HepG2 (cell line): ENCODE data around the gene KCNH6. TPM values are rescaled to one million over a fixed set of nuclear protein-coding genes. Genes with fewer than 3 reads are reported as not detected.

Experiments
- ATAC-seq: fragments of 200-7000 bp; cut with Tn5 transposase; 3 replicates; pipeline ENCODE4 v1.9.1; 2020; ENCODE audit warnings: mild to moderate bottlenecking, moderate library complexity
- BruUV-seq: library from RNA; stranded (reverse); fragments of 400-500 nt; replicated peaks from 2 replicates; lab custom pipeline; 2021; lab: Mats Ljungman, UMichigan
- CTCF ChIA-PET: fragments of 300-600 bp; formaldehyde crosslinking; extraction: SDS; loops from one replicate; lab custom pipeline; 2021; ENCODE audit warnings: low total read pairs, inconsistent platforms, low intra/inter-chr PET ratio; lab: Yijun Ruan, JAX
- POLR2A ChIA-PET: fragments of 350-600 bp; sonication (Branson Sonifier 250); formaldehyde crosslinking; loops from one replicate; lab custom pipeline; 2020; ENCODE audit warnings: antibody characterized with exemption, inconsistent platforms; lab: Yijun Ruan, JAX
- DNase-seq: peaks from one replicate; pipeline ENCODE4 v3.0.0-alpha.2; 2015; ENCODE audit warnings: low spot score
- FAIRE-seq: peaks from 3 replicates; lab custom pipeline; 2011; peaks lifted over from hg19 to GRCh38; lab: Jason Lieb, UNC
- H2AFZ ChIP-seq: one replicate; pipeline ENCODE4 v1.6.1; 2011; ENCODE audit warnings: low read length, inconsistent platforms
- H3K27ac ChIP-seq: fragments of 300-600 bp; 3 replicates; pipeline ENCODE4 v1.8.0; 2011; ENCODE audit warnings: mixed run types, mild to moderate bottlenecking, mixed read lengths, low read length, inconsistent platforms; ENCODE audit not compliant: insufficient read depth; ENCODE audit errors: extremely low read length
- H3K27me3 ChIP-seq, 2 experiments: fragments of 200-600 bp in 1 of 2; 2 replicates in 1 of 2; 3 replicates in 1 of 2; pipeline versions ENCODE4 v1.6.0 to v1.8.0; 2011; ENCODE audit warnings: low read length in 2 of 2, mild to moderate bottlenecking in 2 of 2, moderate library complexity in 2 of 2, inconsistent platforms in 1 of 2; ENCODE audit not compliant: insufficient read depth in 2 of 2, control insufficient read depth in 1 of 2
- H3K36me3 ChIP-seq, 2 experiments: fragments of 200-600 bp in 1 of 2; replicated peaks in 1 of 2; 2 replicates in 1 of 2; 3 replicates in 1 of 2; pipeline versions ENCODE4 v1.5.1 to v1.8.0; 2011; ENCODE audit warnings: low read length in 2 of 2, inconsistent platforms in 1 of 2; ENCODE audit not compliant: insufficient read depth in 2 of 2, control insufficient read depth in 1 of 2
- H3K4me1 ChIP-seq: 2 replicates; pipeline ENCODE4 v1.5.1; 2012; ENCODE audit warnings: low read length, inconsistent platforms; ENCODE audit not compliant: insufficient read depth
- H3K4me2 ChIP-seq: 2 replicates; pipeline ENCODE4 v1.6.0; 2011; ENCODE audit warnings: low read depth, low read length, inconsistent platforms
- H3K4me3 ChIP-seq, 3 experiments: fragments of 200-600 bp in 1 of 3; sonication (generic), shearing (Covaris generic) in 1 of 3; replicated peaks in 1 of 3; 2 replicates each; pipeline ENCODE4 v1.5.1; 2011 to 2016; ENCODE audit warnings: low read length in 3 of 3, inconsistent platforms in 2 of 3, low read depth in 2 of 3, mild to moderate bottlenecking in 2 of 3, control low read depth in 1 of 3, mixed read lengths in 1 of 3; ENCODE audit not compliant: insufficient read depth in 1 of 3
- H3K79me2 ChIP-seq: one replicate; pipeline ENCODE4 v1.6.1; 2011; ENCODE audit warnings: low read length, inconsistent platforms; ENCODE audit not compliant: insufficient read depth
- H3K9ac ChIP-seq: 2 replicates; pipeline ENCODE4 v1.6.0; 2011; ENCODE audit warnings: mild to moderate bottlenecking, low read depth, low read length, inconsistent platforms; ENCODE audit not compliant: insufficient read depth
- H3K9me3 ChIP-seq: 2 replicates; pipeline ENCODE4 v1.5.1; 2012; ENCODE audit warnings: mild to moderate bottlenecking, low read length
- H4K20me1 ChIP-seq: 2 replicates; pipeline ENCODE4 v1.6.0; 2011; ENCODE audit warnings: inconsistent platforms, mild to moderate bottlenecking, low read length, moderate library complexity; ENCODE audit not compliant: insufficient read depth
- CBX5 ChIP-seq: sonication (generic); formaldehyde crosslinking; IDR thresholded peaks from 2 replicates; pipeline ENCODE4 v1.4.0; 2020; ENCODE audit warnings: missing genetic modification reagents, borderline replicate concordance
- HOXA3 ChIP-seq: sonication (generic); formaldehyde crosslinking; IDR thresholded peaks from 2 replicates; pipeline ENCODE4 v1.5.0; 2020; ENCODE audit warnings: missing genetic modification reagents
- PHB2 ChIP-seq: fragments of 450-650 bp; IDR thresholded peaks from 2 replicates; pipeline ENCODE4 v1.6.1; 2018; ENCODE audit not compliant: partially characterized antibody
- RFX5 ChIP-seq: IDR thresholded peaks from 2 replicates; pipeline ENCODE4 v1.6.1; 2011; ENCODE audit warnings: low read depth, low read length, improper control_type of control experiment
- ZNF296 ChIP-seq: sonication (generic); formaldehyde crosslinking; conservative IDR thresholded peaks from 2 replicates; pipeline ENCODE4 v1.5.0; 2020; ENCODE audit warnings: mild to moderate bottlenecking, missing genetic modification reagents
- ZNF773 ChIP-seq: sonication (generic); formaldehyde crosslinking; IDR thresholded peaks from 2 replicates; pipeline ENCODE4 v1.4.0; 2020; ENCODE audit warnings: missing genetic modification reagents, borderline replicate concordance
- ZNF781 ChIP-seq: sonication (generic); formaldehyde crosslinking; IDR thresholded peaks from 2 replicates; pipeline ENCODE4 v1.5.1; 2020; ENCODE audit warnings: borderline replicate concordance, mild to moderate bottlenecking, missing genetic modification reagents; ENCODE audit errors: not compliant biosample characterization
- ZNF790 ChIP-seq: sonication (generic); formaldehyde crosslinking; IDR thresholded peaks from 2 replicates; pipeline ENCODE4 v1.8.0; 2022; ENCODE audit warnings: missing genetic modification reagents, mild to moderate bottlenecking, borderline replicate concordance
- WGBS: methylation state at CpG from one replicate; pipeline ENCODE4 v1.1.6; 2017; ENCODE audit warnings: low lambda C conversion rate; 5-methylcytosine and 5-hydroxymethylcytosine counted together
- in situ Hi-C: cut with HindIII; loops from 2 replicates; pipeline ENCODE4 v1.10.0; 2017; ENCODE audit warnings: low pct_unique_long_range_greater_than_20kb; ENCODE audit not compliant: extremely low pct_ligation_motif_present
- intact Hi-C: fragments of 100-400 bp; cut with micrococcal nuclease; formaldehyde crosslinking; loops from one replicate; pipeline ENCODE4 v1.10.0; 2022; ENCODE audit not compliant: unreplicated experiment
- polyA plus RNA-seq, 8 experiments: library from polyadenylated mRNA; depleted of rRNA in 3 of 8; stranded (reverse) in 7 of 8; unstranded in 1 of 8; fragments of >200 nt; fragmentation: Illumina TruSeq in 4 of 8; extraction: Trizol in 4 of 8; gene quantifications; 2 replicates each; pipeline versions ENCODE4 v1.2.1 to v1.2.3, GENCODE V29; 2011 to 2016; ENCODE audit warnings: low read depth in 4 of 8, missing spikeins in 1 of 8, mixed read lengths in 1 of 8; ENCODE audit not compliant: insufficient read depth in 1 of 8
- total RNA-seq, 5 experiments: library from RNA; depleted of rRNA; stranded (reverse); fragments of >200 nt; fragmentation: Illumina TruSeq; extraction: Trizol; gene quantifications; 2 replicates each; pipeline ENCODE4 v1.2.3, GENCODE V29; 2016; ENCODE audit warnings: low read depth in 1 of 5

Gene KCNH6
- total and polyA plus RNA-seq, 2 of the 13 experiments (the other 11 are each of a cell fraction or from before 2014, with no cell fraction given): 0.05 to 0.18 TPM

GRCh38 chr17:63489291-63489690, 33.9 kb upstream of the KCNH6 start:
- ChIA-PET CTCF (no interaction called here), POLR2A (no interaction called here)
- H4K20me1 ChIP-seq: no peaks in the 10 kb centered on the region
- TF ChIP-seq ZNF296 (no peak), HOXA3 (CRISPR knock-in tag) (no peak), PHB2 (no peak), ZNF781 (CRISPR knock-in tag) (no peak), CBX5 (CRISPR knock-in tag) (no peak), ZNF790 (no peak)
- intact Hi-C loops (no loop called here), in situ Hi-C loops (no loop called here)
- no peak overlapping the region for H3K27ac ChIP-seq
- H2AFZ ChIP-seq: no peak overlapping the region
- H3K4me3 ChIP-seq: no peak overlapping the region
- ATAC-seq: no peak
- WGBS: 23% methylated on average over 6 of the region's 6 CpGs
- no peak overlapping the region for H3K9ac ChIP-seq
- H3K36me3 ChIP-seq: no peaks in the 10 kb centered on the region
- H3K9me3 ChIP-seq: no peaks in the 10 kb centered on the region
- H3K4me2 ChIP-seq: no peak overlapping the region
- no peak for DNase-seq
- H3K27me3 ChIP-seq: peaks cover 22 to 86% of the 10 kb centered on the region in 2 experiments; a peak in 4 of 5 replicates
- no TSS peak for BruUV-seq
- peaks cover 3% of the 10 kb centered on the region; the same call in 1 of the 2 replicates for H3K4me1 ChIP-seq
- no peaks in the 10 kb centered on the region for H3K79me2 ChIP-seq
- no peak for FAIRE-seq

- Histone ChIP-seq H4K20me1 (no peaks in the 10 kb centered on the region), H3K79me2 (no peaks in the 10 kb centered on the region), H3K9ac (no peak overlapping the region), H3K27me3 (peaks cover 22 to 93% of the 10 kb centered on the region in 2 experiments; a peak in 4 of 5 replicates), H3K36me3 (no peaks in the 10 kb centered on the region)
- CTCF ChIA-PET: no interaction called here
- 16% methylated on average over 10 of the region's 10 CpGs for WGBS
- no peak for TF ChIP-seq ZNF773 (CRISPR knock-in tag)
- TF ChIP-seq RFX5: peak; percentile 80
- TF ChIP-seq, all 625 proteins: peak for 1
- Histone ChIP-seq H3K27ac (no peak overlapping the region), H3K4me3 (no peak overlapping the region), H3K4me2 (no peak overlapping the region), H3K9me3 (no peaks in the 10 kb centered on the region), H2AFZ (no peak overlapping the region), H3K4me1 (peaks cover 11% of the 10 kb centered on the region; the same call in 1 of the 2 replicates)
- POLR2A ChIA-PET: no interaction called here
- ATAC-seq (no peak), DNase-seq (no peak), FAIRE-seq (no peak)
- in situ Hi-C loops: no loop called here
- BruUV-seq: no TSS peak
- intact Hi-C loops: no loop called here
These were observed 32.8 kb upstream of the KCNH6 start for GRCh38 chr17:63490329-63490728.
